Mesenchymal stem cell (in vitro differentiated cells and primary cell): Measurements from ENCODE around the gene SSH2.

ENCODE experiments used
- DNase-seq: peaks from one replicate; pipeline ENCODE4 v3.0.0-alpha.2; 2013
- H2AFZ ChIP-seq: one replicate; pipeline ENCODE4 v1.6.1; 2013; ENCODE audit warnings: low read depth, mild to moderate bottlenecking, control low read depth, inconsistent platforms, low read length, moderate library complexity
- H2AK5ac ChIP-seq: 2 replicates; pipeline ENCODE4 v1.6.1; 2013; ENCODE audit warnings: low read length, moderate library complexity, mild to moderate bottlenecking, inconsistent platforms; ENCODE audit not compliant: severe bottlenecking
- H2BK120ac ChIP-seq: one replicate; pipeline ENCODE4 v1.6.1; 2013; ENCODE audit warnings: low read depth, mild to moderate bottlenecking, inconsistent platforms, low read length, moderate library complexity
- H2BK12ac ChIP-seq, 2 experiments: one replicate each; pipeline ENCODE4 v1.6.1; 2013; ENCODE audit warnings: inconsistent platforms in 2 of 2, low read length in 2 of 2, mild to moderate bottlenecking in 2 of 2, moderate library complexity in 2 of 2, control low read depth in 1 of 2
- H2BK15ac ChIP-seq: one replicate; pipeline ENCODE4 v1.6.1; 2013; ENCODE audit warnings: mild to moderate bottlenecking, low read depth, inconsistent platforms; ENCODE audit not compliant: poor library complexity, severe bottlenecking
- H2BK5ac ChIP-seq: 2 replicates; pipeline ENCODE4 v1.6.1; 2013; ENCODE audit warnings: low read depth, mild to moderate bottlenecking, low read length, control low read depth, inconsistent platforms; ENCODE audit not compliant: poor library complexity, severe bottlenecking
- H3K14ac ChIP-seq, 2 experiments: one replicate each; pipeline ENCODE4 v1.6.1; 2013; ENCODE audit warnings: inconsistent platforms in 2 of 2, low read length in 2 of 2, control low read depth in 1 of 2, mild to moderate bottlenecking in 1 of 2, moderate library complexity in 1 of 2
- H3K18ac ChIP-seq, 2 experiments: one replicate each; pipeline ENCODE4 v1.6.1; 2013; ENCODE audit warnings: inconsistent platforms in 2 of 2, low read length in 2 of 2, control low read depth in 1 of 2, low read depth in 1 of 2, mild to moderate bottlenecking in 1 of 2
- H3K23ac ChIP-seq, 2 experiments: one replicate each; pipeline ENCODE4 v1.6.1; 2013; ENCODE audit warnings: inconsistent platforms in 2 of 2, low read length in 2 of 2, mild to moderate bottlenecking in 2 of 2, moderate library complexity in 2 of 2, control low read depth in 1 of 2
- H3K27ac ChIP-seq: 2 replicates; pipeline ENCODE4 v1.5.1; 2013; ENCODE audit warnings: mild to moderate bottlenecking, moderate library complexity, low read length, control low read depth, inconsistent platforms; ENCODE audit not compliant: poor library complexity, severe bottlenecking
- H3K27me3 ChIP-seq, 2 experiments: 2 replicates each; pipeline versions ENCODE4 v1.6.1 to v1.7.0; 2013; ENCODE audit warnings: low read length in 2 of 2, mild to moderate bottlenecking in 2 of 2, moderate library complexity in 2 of 2, control low read depth in 1 of 2, inconsistent platforms in 1 of 2; ENCODE audit not compliant: control insufficient read depth in 1 of 2, insufficient read depth in 1 of 2
- H3K36me3 ChIP-seq, 2 experiments: 2 replicates each; pipeline versions ENCODE4 v1.6.1 to v1.7.0; 2013; ENCODE audit warnings: low read length in 2 of 2, control low read depth in 1 of 2, inconsistent platforms in 1 of 2, low read depth in 1 of 2, mild to moderate bottlenecking in 1 of 2; ENCODE audit not compliant: insufficient read depth in 2 of 2, control insufficient read depth in 1 of 2
- H3K4ac ChIP-seq, 2 experiments: one replicate each; pipeline ENCODE4 v1.6.1; 2013; ENCODE audit warnings: inconsistent platforms in 2 of 2, low read length in 2 of 2, mild to moderate bottlenecking in 2 of 2, moderate library complexity in 2 of 2, control low read depth in 1 of 2, low read depth in 1 of 2
- H3K4me1 ChIP-seq: 2 replicates; pipeline ENCODE4 v1.6.1; 2013; ENCODE audit warnings: low read depth, low read length, control low read depth; ENCODE audit not compliant: control insufficient read depth, insufficient read depth
- H3K4me2 ChIP-seq: 2 replicates; pipeline ENCODE4 v1.6.1; 2013; ENCODE audit warnings: low read length, mild to moderate bottlenecking, inconsistent platforms; ENCODE audit not compliant: poor library complexity, severe bottlenecking
- H3K4me3 ChIP-seq, 2 experiments: 2 replicates each; pipeline versions ENCODE4 v1.5.1 to v1.7.0; 2013; ENCODE audit warnings: low read length in 2 of 2, mild to moderate bottlenecking in 2 of 2, control low read depth in 1 of 2, low read depth in 1 of 2; ENCODE audit not compliant: insufficient read depth in 1 of 2
- H3K79me1 ChIP-seq: replicated peaks from 2 replicates; pipeline ENCODE4 v1.6.1; 2013; ENCODE audit warnings: mild to moderate bottlenecking, control low read depth, low read length, inconsistent platforms; ENCODE audit not compliant: poor library complexity, severe bottlenecking
- H3K9ac ChIP-seq: 2 replicates; pipeline ENCODE4 v1.7.0; 2013; ENCODE audit warnings: mild to moderate bottlenecking, low read length, moderate library complexity
- H3K9me3 ChIP-seq: 2 replicates; pipeline ENCODE4 v1.7.0; 2013; ENCODE audit warnings: mild to moderate bottlenecking, low read length; ENCODE audit not compliant: control insufficient read depth
- H4K8ac ChIP-seq: one replicate; pipeline ENCODE4 v1.6.1; 2013; ENCODE audit warnings: inconsistent platforms, mild to moderate bottlenecking, low read length, moderate library complexity
- H4K91ac ChIP-seq: one replicate; pipeline ENCODE4 v1.6.1; 2013; ENCODE audit warnings: mild to moderate bottlenecking, low read length, inconsistent platforms
- WGBS: methylation state at CpG from one replicate; pipeline ENCODE4 v1.1.7; 2013; ENCODE audit warnings: mixed read lengths; 5-methylcytosine and 5-hydroxymethylcytosine counted together

Gene SSH2

GRCh38 chr17:29671661-29672060 lies 258.4 kb downstream of the SSH2 start:
- peaks cover 3% of the 10 kb centered on the region for H3K79me1 ChIP-seq
- 96% methylated on average over 3 of the region's 5 CpGs for WGBS
- H4K91ac ChIP-seq, result no peak overlapping the region
- H2BK12ac ChIP-seq, result no peak overlapping the region
- H3K36me3 ChIP-seq, result peaks cover 14 to 51% of the 10 kb centered on the region in 2 experiments
- no peak overlapping the region for H4K8ac ChIP-seq
- H2AFZ ChIP-seq, result no peak overlapping the region
- no peak overlapping the region for H3K4me3 ChIP-seq
- H3K9me3 ChIP-seq, result no peaks in the 10 kb centered on the region
- no peak for DNase-seq
- no peak overlapping the region for H2BK120ac ChIP-seq
- no peak overlapping the region for H3K27ac ChIP-seq
- H3K4me1 ChIP-seq, result peaks cover 3% of the 10 kb centered on the region
- no peak overlapping the region for H3K4ac ChIP-seq
- no peak overlapping the region for H3K14ac ChIP-seq
- no peak overlapping the region for H3K4me2 ChIP-seq
- no peak overlapping the region for H3K18ac ChIP-seq
- no peaks in the 10 kb centered on the region for H3K27me3 ChIP-seq
- H2BK5ac ChIP-seq, result no peak overlapping the region
- no peak overlapping the region for H2BK15ac ChIP-seq
- no peak overlapping the region for H3K9ac ChIP-seq
- H2AK5ac ChIP-seq, result no peak overlapping the region
- H3K23ac ChIP-seq, result no peak overlapping the region

- peaks cover 21 to 57% of the 10 kb centered on the region in 2 experiments for H3K36me3 ChIP-seq
Measured at GRCh38 chr17:29669266-29669665, 260.8 kb downstream of the SSH2 start.

GRCh38 chr17:29667969-29668368 lies 262.1 kb downstream of the SSH2 start:
- H3K79me1 ChIP-seq, result peaks cover 2% of the 10 kb centered on the region
- no peak for DNase-seq
- H3K36me3 ChIP-seq, result peaks cover 21 to 60% of the 10 kb centered on the region in 2 experiments
- H2AFZ ChIP-seq, result no peak overlapping the region
- H3K18ac ChIP-seq, result no peak overlapping the region
- H3K4me2 ChIP-seq, result no peak overlapping the region
- no peak overlapping the region for H2BK120ac ChIP-seq
- H2BK5ac ChIP-seq, result no peak overlapping the region
- no peak overlapping the region for H3K14ac ChIP-seq
- no peak overlapping the region for H3K4me3 ChIP-seq
- H3K27ac ChIP-seq, result no peak overlapping the region
- no peak overlapping the region for H2AK5ac ChIP-seq
- H3K27me3 ChIP-seq, result no peaks in the 10 kb centered on the region
- no peak overlapping the region for H4K91ac ChIP-seq
- H3K23ac ChIP-seq, result no peak overlapping the region
- H3K9me3 ChIP-seq, result no peaks in the 10 kb centered on the region
- H3K9ac ChIP-seq, result no peak overlapping the region
- peaks cover 4% of the 10 kb centered on the region for H3K4me1 ChIP-seq
- H2BK12ac ChIP-seq, result no peak overlapping the region
- no peak overlapping the region for H3K4ac ChIP-seq
- H2BK15ac ChIP-seq, result no peak overlapping the region
- H4K8ac ChIP-seq, result no peak overlapping the region

More at GRCh38 chr17:29669266-29669665, 260.8 kb downstream of the SSH2 start:
- Histone ChIP-seq H3K23ac (no peak overlapping the region), H3K79me1 (peaks cover 2% of the 10 kb centered on the region), H4K8ac (no peak overlapping the region), H3K27me3 (no peaks in the 10 kb centered on the region), H4K91ac (no peak overlapping the region), H3K4ac (no peak overlapping the region), H3K4me2 (no peak overlapping the region), H3K18ac (no peak overlapping the region), H3K9ac (no peak overlapping the region), H2AK5ac (no peak overlapping the region), H3K27ac (no peak overlapping the region), H2BK15ac (no peak overlapping the region), H2BK12ac (no peak overlapping the region), H2AFZ (no peak overlapping the region), H2BK5ac (no peak overlapping the region), H3K4me1 (peaks cover 4% of the 10 kb centered on the region), H3K4me3 (no peak overlapping the region), H2BK120ac (no peak overlapping the region), H3K14ac (no peak overlapping the region), H3K9me3 (no peaks in the 10 kb centered on the region)
- no peak for DNase-seq

DNA sequence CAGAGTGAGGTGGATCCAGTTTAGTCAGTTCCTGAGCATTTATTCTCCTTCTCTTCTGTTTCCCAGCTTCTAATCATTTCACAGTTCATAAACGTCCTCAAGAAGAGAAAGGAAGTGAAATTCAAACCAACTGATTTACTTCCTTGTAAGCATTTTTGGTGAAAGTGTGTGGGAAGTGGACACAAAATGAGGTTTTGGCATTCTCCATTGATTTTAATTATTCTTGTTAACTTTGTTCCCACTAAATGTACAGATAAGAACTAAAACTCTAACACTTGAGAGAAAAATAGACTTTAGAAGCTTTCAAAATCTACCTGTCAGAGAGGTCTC lies 264.6 kb downstream of the SSH2 start:
- Histone ChIP-seq H3K79me1 (peaks cover 3% of the 10 kb centered on the region), H4K91ac (no peak overlapping the region), H2BK5ac (no peak overlapping the region), H3K36me3 (peaks cover 16 to 42% of the 10 kb centered on the region in 2 experiments), H2BK15ac (no peak overlapping the region), H3K27ac (peak overlapping the region; percentile 19), H2AFZ (no peak overlapping the region), H3K9ac (no peak overlapping the region), H3K4me3 (no peak overlapping the region), H3K4me1 (peaks cover 1% of the 10 kb centered on the region), H3K4me2 (no peak overlapping the region), H2AK5ac (no peak overlapping the region), H3K27me3 (no peaks in the 10 kb centered on the region), H2BK12ac (no peak overlapping the region), H3K18ac (no peak overlapping the region), H2BK120ac (no peak overlapping the region), H4K8ac (no peak overlapping the region), H3K14ac (no peak overlapping the region), H3K23ac (no peak overlapping the region), H3K9me3 (no peaks in the 10 kb centered on the region), H3K4ac (no peak overlapping the region)
- no CpG with 5 or more reads among the region's 1 CpG for WGBS
- no peak for DNase-seq
